Measurements from ENCODE around the gene HERC2. TPM values are rescaled to one million over a fixed set of nuclear protein-coding genes. Genes with fewer than 3 reads are reported as not detected.

The HERC2 gene
- total and polyA plus RNA-seq, 2 of the 13 experiments (the other 11 are each of a cell fraction or from before 2014, with no cell fraction given) = 17.6 to 24.8 TPM

DNA sequence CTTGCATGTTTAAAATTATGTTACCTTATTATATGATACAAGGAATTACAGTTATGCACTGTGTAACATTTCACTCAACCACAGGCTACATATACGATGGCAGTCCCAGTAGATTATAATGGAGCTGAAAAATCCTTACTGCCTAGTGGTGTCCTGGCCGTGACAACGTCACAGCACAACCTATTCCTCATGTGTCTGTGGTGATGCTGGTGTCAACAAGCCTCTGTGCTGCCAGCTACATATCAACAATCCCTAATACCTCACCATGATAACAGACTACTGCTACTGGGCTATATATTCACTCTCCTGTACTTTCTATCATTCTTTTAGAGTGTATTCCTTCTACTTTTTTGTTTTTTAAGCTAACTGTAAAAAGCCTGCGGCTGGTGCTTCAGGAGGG, 142.7 kb downstream of the HERC2 start:
- intact Hi-C loops (cut with micrococcal nuclease; ENCODE audit: unreplicated experiment) = no loop called here
- 96% methylated on average over 4 of the region's 4 CpGs for WGBS (ENCODE audit: low lambda C conversion rate)
- ATAC-seq = no peak
- Histone ChIP-seq H3K4me2 (ENCODE audit: low read depth, low read length) (no peak overlapping the region), H3K4me3 (replicated peaks in 1 of 3; ENCODE audit: insufficient read depth in 1 of 3, low read depth in 2 of 3, low read length in 3 of 3) (no peak overlapping the region), H3K9ac (ENCODE audit: insufficient read depth, low read depth, low read length) (no peak overlapping the region), H3K4me1 (ENCODE audit: insufficient read depth, low read length) (peaks cover 11% of the 10 kb centered on the region), H4K20me1 (ENCODE audit: insufficient read depth, low read length) (no peaks in the 10 kb centered on the region), H2AFZ (ENCODE audit: low read length) (no peak overlapping the region), H3K27me3 (ENCODE audit: control insufficient read depth in 1 of 2, insufficient read depth in 2 of 2, low read length in 2 of 2) (no peaks in the 10 kb centered on the region), H3K9me3 (ENCODE audit: low read length) (no peaks in the 10 kb centered on the region), H3K79me2 (ENCODE audit: insufficient read depth, low read length) (no peaks in the 10 kb centered on the region), H3K36me3 (replicated peaks in 1 of 2; ENCODE audit: control insufficient read depth in 1 of 2, insufficient read depth in 2 of 2, low read length in 2 of 2) (peaks cover 1 to 26% of the 10 kb centered on the region in 2 experiments; a peak in 4 of 5 replicates), H3K27ac (ENCODE audit: extremely low read length, insufficient read depth, low read length) (no peak overlapping the region)
- POLR2A ChIA-PET = no interaction called here
- in situ Hi-C loops (cut with HindIII; ENCODE audit: extremely low pct_ligation_motif_present, low pct_unique_long_range_greater_than_20kb) = no loop called here
- no peak for FAIRE-seq
- CTCF ChIA-PET (ENCODE audit: low intra/inter-chr PET ratio, low total read pairs) = no interaction called here
- BruUV-seq (replicated peaks) = no TSS peak
- no peak for DNase-seq (ENCODE audit: low spot score)
- TF ChIP-seq ZMAT3 (CRISPR knock-in tag; conservative IDR thresholded peaks at IDR 0.05) = no peak
- TF ChIP-seq, protein P1, sequence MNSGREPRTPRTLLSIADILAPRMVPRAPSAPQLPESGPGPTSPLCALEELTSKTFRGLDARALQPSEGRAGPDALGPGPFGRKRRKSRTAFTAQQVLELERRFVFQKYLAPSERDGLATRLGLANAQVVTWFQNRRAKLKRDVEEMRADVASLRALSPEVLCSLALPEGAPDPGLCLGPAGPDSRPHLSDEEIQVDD (CRISPR knock-in tag; IDR thresholded peaks at IDR 0.05; ENCODE audit: borderline replicate concordance) = no peak
- no peak for TF ChIP-seq ZNF296 (CRISPR knock-in tag; conservative IDR thresholded peaks at IDR 0.05)
- TF ChIP-seq DR1 (CRISPR knock-in tag; IDR thresholded peaks at IDR 0.05) = no peak
- TF ChIP-seq ZNF232 (CRISPR knock-in tag; IDR thresholded peaks at IDR 0.05; ENCODE audit: borderline replicate concordance) = no peak
- TF ChIP-seq ZNF598 (CRISPR knock-in tag; IDR thresholded peaks at IDR 0.05; ENCODE audit: borderline replicate concordance) = no peak
- TF ChIP-seq ZNF10 (CRISPR knock-in tag; IDR thresholded peaks at IDR 0.05; ENCODE audit: borderline replicate concordance, low read depth) = no peak
- TF ChIP-seq JUNB (CRISPR knock-in tag; IDR thresholded peaks at IDR 0.05; ENCODE audit: borderline replicate concordance) = no peak
- TF ChIP-seq AGO2 (optimal IDR thresholded peaks at IDR 0.05; ENCODE audit: low read depth, low read length) = no peak
- TF ChIP-seq, protein P2, sequence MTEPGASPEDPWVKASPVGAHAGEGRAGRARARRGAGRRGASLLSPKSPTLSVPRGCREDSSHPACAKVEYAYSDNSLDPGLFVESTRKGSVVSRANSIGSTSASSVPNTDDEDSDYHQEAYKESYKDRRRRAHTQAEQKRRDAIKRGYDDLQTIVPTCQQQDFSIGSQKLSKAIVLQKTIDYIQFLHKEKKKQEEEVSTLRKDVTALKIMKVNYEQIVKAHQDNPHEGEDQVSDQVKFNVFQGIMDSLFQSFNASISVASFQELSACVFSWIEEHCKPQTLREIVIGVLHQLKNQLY (CRISPR knock-in tag; IDR thresholded peaks at IDR 0.05) = no peak
- TF ChIP-seq KAT7 (CRISPR knock-in tag; IDR thresholded peaks at IDR 0.05; ENCODE audit: borderline replicate concordance) = no peak
- no peak for TF ChIP-seq ZNF432 (CRISPR knock-in tag; IDR thresholded peaks at IDR 0.05; ENCODE audit: borderline replicate concordance)
- TF ChIP-seq, protein P3, sequence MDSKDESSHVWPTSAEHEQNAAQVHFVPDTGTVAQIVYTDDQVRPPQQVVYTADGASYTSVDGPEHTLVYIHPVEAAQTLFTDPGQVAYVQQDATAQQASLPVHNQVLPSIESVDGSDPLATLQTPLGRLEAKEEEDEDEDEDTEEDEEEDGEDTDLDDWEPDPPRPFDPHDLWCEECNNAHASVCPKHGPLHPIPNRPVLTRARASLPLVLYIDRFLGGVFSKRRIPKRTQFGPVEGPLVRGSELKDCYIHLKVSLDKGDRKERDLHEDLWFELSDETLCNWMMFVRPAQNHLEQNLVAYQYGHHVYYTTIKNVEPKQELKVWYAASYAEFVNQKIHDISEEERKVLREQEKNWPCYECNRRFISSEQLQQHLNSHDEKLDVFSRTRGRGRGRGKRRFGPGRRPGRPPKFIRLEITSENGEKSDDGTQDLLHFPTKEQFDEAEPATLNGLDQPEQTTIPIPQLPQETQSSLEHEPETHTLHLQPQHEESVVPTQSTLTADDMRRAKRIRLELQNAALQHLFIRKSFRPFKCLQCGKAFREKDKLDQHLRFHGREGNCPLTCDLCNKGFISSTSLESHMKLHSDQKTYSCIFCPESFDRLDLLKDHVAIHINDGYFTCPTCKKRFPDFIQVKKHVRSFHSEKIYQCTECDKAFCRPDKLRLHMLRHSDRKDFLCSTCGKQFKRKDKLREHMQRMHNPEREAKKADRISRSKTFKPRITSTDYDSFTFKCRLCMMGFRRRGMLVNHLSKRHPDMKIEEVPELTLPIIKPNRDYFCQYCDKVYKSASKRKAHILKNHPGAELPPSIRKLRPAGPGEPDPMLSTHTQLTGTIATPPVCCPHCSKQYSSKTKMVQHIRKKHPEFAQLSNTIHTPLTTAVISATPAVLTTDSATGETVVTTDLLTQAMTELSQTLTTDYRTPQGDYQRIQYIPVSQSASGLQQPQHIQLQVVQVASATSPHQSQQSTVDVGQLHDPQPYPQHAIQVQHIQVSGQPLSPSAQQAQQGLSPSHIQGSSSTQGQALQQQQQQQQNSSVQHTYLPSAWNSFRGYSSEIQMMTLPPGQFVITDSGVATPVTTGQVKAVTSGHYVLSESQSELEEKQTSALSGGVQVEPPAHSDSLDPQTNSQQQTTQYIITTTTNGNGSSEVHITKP (CRISPR knock-in tag; IDR thresholded peaks at IDR 0.05; ENCODE audit: low read depth) = no peak
- TF ChIP-seq, protein P4, sequence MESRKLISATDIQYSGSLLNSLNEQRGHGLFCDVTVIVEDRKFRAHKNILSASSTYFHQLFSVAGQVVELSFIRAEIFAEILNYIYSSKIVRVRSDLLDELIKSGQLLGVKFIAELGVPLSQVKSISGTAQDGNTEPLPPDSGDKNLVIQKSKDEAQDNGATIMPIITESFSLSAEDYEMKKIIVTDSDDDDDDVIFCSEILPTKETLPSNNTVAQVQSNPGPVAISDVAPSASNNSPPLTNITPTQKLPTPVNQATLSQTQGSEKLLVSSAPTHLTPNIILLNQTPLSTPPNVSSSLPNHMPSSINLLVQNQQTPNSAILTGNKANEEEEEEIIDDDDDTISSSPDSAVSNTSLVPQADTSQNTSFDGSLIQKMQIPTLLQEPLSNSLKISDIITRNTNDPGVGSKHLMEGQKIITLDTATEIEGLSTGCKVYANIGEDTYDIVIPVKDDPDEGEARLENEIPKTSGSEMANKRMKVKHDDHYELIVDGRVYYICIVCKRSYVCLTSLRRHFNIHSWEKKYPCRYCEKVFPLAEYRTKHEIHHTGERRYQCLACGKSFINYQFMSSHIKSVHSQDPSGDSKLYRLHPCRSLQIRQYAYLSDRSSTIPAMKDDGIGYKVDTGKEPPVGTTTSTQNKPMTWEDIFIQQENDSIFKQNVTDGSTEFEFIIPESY (CRISPR knock-in tag; IDR thresholded peaks at IDR 0.05) = no peak

Measured in HepG2 (cell line).